Measurements from ENCODE around the gene FOXL3. TPM values are rescaled to one million over a fixed set of nuclear protein-coding genes. Genes with fewer than 3 reads are reported as not detected.
A peak's percentile ranks its signal among the peaks of the same experiment; 100 is the strongest.
"Not testable (repeated sequence)": the region's sequence is repeated elsewhere in the genome, so short reads cannot be mapped to it uniquely, and the experiment has no call there.

FOXL3 gene
- polyA plus RNA-seq (ENCODE audit: low read depth in 6 of 6): not detected

DNA sequence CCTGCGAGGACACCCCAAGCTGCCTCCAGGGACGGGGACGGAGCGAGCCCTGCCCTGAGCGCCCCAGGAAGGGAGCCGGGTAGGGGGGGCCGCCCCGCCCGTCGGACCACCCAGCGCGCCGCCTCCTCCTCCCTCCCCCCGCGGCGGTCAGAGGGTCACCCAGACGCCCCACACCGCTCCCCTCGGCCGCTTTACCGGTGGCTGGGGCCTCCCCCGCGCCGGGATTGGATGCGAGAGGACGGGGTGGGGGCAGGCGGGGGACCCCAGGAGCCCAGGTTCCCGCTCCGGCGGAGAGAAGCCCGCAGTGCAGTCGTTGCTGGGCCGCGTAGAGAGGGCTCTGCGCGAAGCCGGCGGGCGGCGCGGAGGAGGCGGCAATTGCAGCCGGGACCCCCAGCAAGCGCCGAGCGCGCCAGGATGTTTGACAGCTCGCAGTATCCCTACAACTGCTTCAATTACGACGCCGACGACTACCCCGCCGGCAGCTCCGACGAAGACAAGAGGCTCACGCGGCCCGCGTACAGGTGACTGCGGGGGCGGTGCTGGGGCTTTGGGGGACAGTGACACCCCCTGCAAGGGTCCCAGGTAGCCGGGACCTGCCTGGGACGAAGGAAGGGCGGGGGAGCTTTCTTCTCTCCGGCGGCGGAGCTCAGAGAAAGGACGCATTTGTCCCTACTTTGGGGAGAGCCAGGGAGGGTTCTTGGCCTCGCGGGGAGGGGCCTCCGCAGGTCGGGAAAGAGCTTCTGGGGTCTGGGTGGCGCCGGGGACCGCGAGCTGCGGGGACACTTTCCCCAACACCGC is at the start of gene FOXL3:
Gene FOXL3, plus strand, starts transcription at position 415 of the 798 bp plus-strand sequence. Its CDS starts 0 bp downstream, at position 415.
- peaks cover 0 to 3% (median 0%) of the 10 kb centered on the region in 3 donors for H3K4me1 Mint-ChIP-seq
- no peak within 1 kb of the TSS for H3K27ac Mint-ChIP-seq
- no peak within 1 kb of the TSS for H3K4me3 Mint-ChIP-seq
- DNase-seq: no peak
- no peaks in the 10 kb centered on the region for H3K9me3 Mint-ChIP-seq
- peaks cover 19 to 61% (median 52%) of the 10 kb centered on the region in 3 donors for H3K27me3 Mint-ChIP-seq
- ATAC-seq (ENCODE audit: low read depth in 2 of 2): no peak
- H3K36me3 Mint-ChIP-seq: no peaks in the 10 kb centered on the region

DNA sequence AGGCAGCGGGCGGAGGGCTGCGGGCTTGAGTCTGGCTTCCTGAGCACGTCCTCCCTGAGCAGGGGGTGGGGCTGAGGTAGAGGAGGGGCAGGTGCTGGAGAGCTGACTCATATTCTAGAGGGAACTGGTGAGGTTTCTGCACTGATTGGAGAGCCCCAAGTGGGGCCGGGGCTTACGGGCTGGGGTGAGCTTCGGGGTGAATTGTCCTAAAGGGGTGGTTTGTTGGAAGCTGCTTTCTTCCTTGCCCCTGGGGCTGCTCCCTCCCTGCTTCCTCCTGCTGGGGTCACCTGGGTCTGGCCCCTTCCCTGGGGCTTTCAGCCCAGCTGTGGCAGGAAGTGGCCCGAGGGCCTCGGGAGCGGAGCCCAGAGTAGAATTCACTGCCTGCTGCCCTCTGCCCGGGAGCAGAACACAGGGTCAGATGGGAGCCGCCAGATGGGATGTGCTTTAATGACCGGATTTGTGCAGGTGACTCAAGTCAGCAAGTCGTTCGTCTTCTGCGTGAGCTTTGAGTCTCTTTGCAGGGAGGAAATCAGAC is 49.0 kb upstream of the FOXL3 start:
- H3K27me3 Mint-ChIP-seq: no peaks in the 10 kb centered on the region
- no peak for ATAC-seq (ENCODE audit: low read depth in 2 of 2)
- H3K27ac Mint-ChIP-seq: no peak overlapping the region
- H3K4me3 Mint-ChIP-seq: no peak overlapping the region
- H3K36me3 Mint-ChIP-seq: no peaks in the 10 kb centered on the region
- no peak for DNase-seq
- no peaks in the 10 kb centered on the region for H3K4me1 Mint-ChIP-seq
- no peaks in the 10 kb centered on the region for H3K9me3 Mint-ChIP-seq

DNA sequence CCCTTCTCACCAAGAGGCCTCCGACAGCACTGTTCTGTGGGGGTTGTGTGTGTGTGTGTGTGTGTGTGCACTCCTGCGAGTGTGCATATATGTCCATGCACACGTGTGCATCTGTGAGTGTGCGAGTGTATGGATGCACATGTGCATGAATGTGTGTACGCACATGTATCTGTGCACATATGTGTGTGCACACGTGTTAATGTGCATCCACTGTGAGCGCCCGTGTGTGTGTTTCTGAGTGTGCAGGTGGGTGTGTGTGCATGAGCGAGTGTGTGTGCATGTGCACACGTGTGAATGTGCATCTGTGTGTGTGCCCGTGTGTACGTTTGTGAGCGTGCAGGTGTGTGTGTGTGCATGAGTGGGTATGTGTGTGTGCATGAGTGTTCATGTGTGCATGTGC is 48.5 kb upstream of the FOXL3 start:
- no peaks in the 10 kb centered on the region for H3K4me1 Mint-ChIP-seq
- ATAC-seq (ENCODE audit: low read depth in 2 of 2): no peak

DNA sequence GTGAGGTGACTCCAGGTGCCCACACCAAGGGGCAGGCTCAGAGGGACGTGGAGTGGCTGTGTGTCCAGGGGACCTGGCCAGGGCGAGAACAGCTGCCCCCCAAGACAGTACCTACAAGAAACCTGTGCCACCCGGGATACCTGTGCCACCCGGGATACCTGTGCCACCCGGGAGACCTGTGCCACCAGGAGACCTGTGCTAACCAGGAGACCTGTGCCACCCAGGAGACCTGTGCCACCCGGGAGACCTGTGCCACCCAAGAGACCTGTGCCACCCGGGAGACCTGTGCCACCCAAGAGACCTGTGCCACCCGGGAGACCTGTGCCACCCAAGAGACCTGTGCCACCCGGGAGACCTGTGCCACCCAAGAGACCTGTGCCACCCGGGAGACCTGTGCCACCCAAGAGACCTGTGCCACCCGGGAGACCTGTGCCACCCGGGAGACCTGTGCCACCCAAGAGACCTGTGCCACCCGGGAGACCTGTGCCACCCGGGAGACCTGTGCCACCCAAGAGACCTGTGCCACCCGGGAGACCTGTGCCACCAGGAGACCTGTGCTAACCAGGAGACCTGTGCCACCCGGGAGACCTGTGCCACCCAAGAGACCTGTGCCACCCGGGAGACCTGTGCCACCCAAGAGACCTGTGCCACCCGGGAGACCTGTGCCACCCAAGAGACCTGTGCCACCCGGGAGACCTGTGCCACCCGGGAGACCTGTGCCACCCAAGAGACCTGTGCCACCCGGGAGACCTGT is 47.0 kb upstream of the FOXL3 start:
- H3K36me3 Mint-ChIP-seq; H3K27ac Mint-ChIP-seq; H3K27me3 Mint-ChIP-seq; DNase-seq; H3K9me3 Mint-ChIP-seq; H3K4me1 Mint-ChIP-seq; ATAC-seq (ENCODE audit: low read depth in 2 of 2); H3K4me3 Mint-ChIP-seq: not testable (repeated sequence)

More for the DNA sequence above, 48.5 kb upstream of the FOXL3 start:
- Mint-ChIP-seq H3K36me3 (no peaks in the 10 kb centered on the region), H3K9me3 (no peaks in the 10 kb centered on the region), H3K27me3 (peaks cover 0 to 4% (median 2%) of the 10 kb centered on the region in 3 donors), H3K27ac (no peak overlapping the region), H3K4me3 (no peak overlapping the region)
- DNase-seq: no peak

DNA sequence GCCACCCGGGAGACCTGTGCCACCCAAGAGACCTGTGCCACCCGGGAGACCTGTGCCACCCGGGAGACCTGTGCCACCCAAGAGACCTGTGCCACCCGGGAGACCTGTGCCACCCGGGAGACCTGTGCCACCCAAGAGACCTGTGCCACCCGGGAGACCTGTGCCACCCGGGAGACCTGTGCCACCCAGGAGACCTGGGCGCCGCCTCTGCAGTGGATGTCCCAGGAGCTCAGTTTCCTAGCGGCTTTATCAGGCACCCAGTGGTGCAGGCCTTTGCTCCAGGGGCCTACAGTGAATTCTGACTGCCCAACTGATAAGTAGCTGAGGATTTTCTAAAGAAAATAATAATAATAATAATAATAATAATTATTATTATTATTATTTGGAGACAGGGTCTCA is 46.4 kb upstream of the FOXL3 start:
- H3K4me3 Mint-ChIP-seq; H3K27ac Mint-ChIP-seq; H3K9me3 Mint-ChIP-seq; H3K36me3 Mint-ChIP-seq; ATAC-seq (ENCODE audit: low read depth in 2 of 2); DNase-seq; H3K27me3 Mint-ChIP-seq; H3K4me1 Mint-ChIP-seq: not testable (repeated sequence)

DNA sequence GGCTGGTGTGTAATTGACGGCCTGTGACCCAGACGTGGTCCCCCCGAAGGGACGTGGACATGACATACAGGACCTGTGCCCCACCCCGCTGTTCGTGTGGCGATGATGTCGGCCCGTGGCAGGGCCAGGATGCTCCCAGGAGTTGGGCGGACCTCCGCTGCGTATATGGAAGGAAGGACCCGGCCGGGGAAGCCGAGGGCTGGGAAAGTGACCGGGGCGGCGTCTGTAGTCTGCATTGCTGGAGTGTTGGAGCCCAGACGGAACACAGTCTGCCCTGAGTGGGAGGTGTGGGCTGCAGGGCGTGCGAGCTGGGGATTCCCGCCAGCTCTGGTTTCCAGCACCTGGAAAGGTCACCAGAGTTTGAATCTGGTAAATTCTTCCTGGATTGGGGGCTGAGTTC is 45.0 kb upstream of the FOXL3 start:
- DNase-seq (no peak), ATAC-seq (ENCODE audit: low read depth in 2 of 2) (no peak)
- peaks cover 0 to 9% (median 5%) of the 10 kb centered on the region in 3 donors for H3K27me3 Mint-ChIP-seq
- H3K9me3 Mint-ChIP-seq: no peaks in the 10 kb centered on the region
- no peak overlapping the region for H3K4me3 Mint-ChIP-seq
- no peak overlapping the region for H3K27ac Mint-ChIP-seq
- no peaks in the 10 kb centered on the region for H3K36me3 Mint-ChIP-seq
- no peaks in the 10 kb centered on the region for H3K4me1 Mint-ChIP-seq

DNA sequence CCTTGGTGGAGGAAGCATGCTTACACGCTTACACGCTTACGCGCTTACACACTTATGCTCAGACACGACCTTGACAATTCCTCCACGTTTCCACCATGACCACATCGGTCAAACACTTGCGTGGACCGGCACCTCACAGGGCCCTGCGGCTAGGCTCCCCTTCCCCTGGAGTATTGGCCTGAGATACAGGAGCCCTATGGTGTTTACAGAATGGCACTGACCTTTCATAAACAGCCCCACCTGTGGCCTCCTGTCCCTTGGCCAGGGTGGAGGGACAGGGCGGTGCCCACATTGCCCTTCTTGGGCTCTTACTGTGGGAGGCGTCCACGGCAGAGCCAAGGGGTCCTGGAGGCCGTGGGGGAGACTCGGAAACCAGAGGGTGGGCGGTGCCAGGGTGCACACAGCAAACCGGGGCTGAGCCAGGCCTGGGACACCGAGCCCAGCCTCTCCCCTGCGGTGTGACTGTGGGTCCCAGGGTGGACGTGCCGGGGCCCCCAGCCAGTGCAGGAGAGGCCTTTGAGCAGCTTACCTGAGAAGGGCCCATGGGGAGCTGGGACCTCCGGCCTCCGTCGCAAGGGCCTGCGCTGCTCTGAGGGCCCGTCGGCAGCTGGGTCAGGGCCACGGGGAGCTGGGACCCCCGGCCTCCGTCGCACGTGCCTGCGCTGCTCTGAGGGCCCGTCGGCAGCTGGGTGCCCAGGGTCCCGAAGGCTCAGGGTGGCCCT is 44.2 kb upstream of the FOXL3 start:
- no peak for ATAC-seq (ENCODE audit: low read depth in 2 of 2)
- H3K27me3 Mint-ChIP-seq: peaks cover 0 to 9% (median 5%) of the 10 kb centered on the region in 3 donors
- H3K36me3 Mint-ChIP-seq: no peaks in the 10 kb centered on the region
- no peak overlapping the region for H3K27ac Mint-ChIP-seq
- no peak for DNase-seq
- no peaks in the 10 kb centered on the region for H3K9me3 Mint-ChIP-seq
- H3K4me1 Mint-ChIP-seq: no peaks in the 10 kb centered on the region
- H3K4me3 Mint-ChIP-seq: no peak overlapping the region

DNA sequence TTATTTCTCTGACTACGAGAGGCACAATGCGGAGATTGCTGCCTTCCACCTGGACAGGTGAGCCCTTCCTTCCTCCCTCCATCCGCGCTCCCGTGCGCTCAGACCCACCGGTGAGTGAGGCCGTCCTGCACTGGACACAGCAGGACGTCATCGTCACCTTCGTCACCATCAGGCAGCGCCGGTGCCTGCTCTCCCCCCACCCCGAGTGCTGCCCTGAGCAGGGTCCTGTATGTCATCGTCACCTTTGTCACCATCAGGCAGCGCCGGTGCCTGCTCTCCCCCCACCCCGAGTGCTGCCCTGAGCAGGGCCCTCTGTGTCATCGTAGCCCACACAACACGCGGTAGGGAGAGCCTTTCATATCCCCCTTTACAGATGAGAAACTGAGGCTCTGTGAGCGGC is 43.5 kb upstream of the FOXL3 start:
- H3K27ac Mint-ChIP-seq: no peak overlapping the region
- H3K9me3 Mint-ChIP-seq: no peaks in the 10 kb centered on the region
- no peaks in the 10 kb centered on the region for H3K4me1 Mint-ChIP-seq
- ATAC-seq (ENCODE audit: low read depth in 2 of 2): no peak
- peaks cover 0 to 9% (median 5%) of the 10 kb centered on the region in 3 donors for H3K27me3 Mint-ChIP-seq
- H3K4me3 Mint-ChIP-seq: no peak overlapping the region
- no peak for DNase-seq
- no peaks in the 10 kb centered on the region for H3K36me3 Mint-ChIP-seq

DNA sequence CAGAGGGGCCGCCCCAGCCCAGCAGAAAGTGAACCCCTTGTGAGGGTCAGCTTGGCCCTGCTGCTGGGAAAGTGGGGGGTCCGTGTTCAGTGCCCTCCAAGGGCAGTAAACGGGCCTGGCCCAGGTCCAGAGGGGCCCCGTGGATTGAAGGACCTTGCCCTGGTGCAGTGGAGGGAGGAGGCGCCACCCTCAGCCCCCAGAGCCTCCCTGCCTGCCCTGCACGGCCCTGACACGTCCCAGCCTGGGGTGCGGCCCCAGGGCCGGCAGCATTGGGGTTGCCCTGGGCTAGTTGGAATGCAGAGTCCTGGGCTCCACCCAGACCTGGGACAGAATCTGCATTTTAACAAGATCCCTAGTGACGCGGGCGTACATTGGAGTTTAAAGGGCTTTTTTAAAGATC is 42.8 kb upstream of the FOXL3 start:
- Mint-ChIP-seq H3K9me3 (no peaks in the 10 kb centered on the region), H3K4me1 (no peaks in the 10 kb centered on the region), H3K36me3 (no peaks in the 10 kb centered on the region), H3K27me3 (peaks cover 0 to 9% (median 5%) of the 10 kb centered on the region in 3 donors), H3K4me3 (no peak overlapping the region), H3K27ac (no peak overlapping the region)
- ATAC-seq (ENCODE audit: low read depth in 2 of 2) (no peak), DNase-seq (no peak)

DNA sequence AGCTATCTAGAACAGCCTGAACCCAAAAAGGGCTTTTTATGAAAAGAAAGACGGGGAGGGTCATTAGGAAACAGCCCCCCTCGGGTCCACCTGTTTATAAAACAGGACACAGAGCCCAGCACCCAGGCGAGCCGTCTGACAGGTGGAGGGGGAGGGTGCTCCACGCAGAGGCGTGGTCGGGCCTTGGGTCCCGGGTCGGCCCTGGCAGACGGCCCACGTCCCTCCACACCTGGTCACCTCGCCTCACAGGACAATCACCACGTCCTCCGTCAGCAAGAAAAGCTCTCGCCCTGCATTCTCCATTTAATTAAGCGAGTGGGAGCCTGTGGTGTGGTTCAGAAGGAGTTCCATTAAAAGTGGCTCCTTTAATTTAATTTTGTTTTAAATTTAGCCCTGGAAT is 42.3 kb upstream of the FOXL3 start:
- DNase-seq (no peak), ATAC-seq (ENCODE audit: low read depth in 2 of 2) (no peak)
- peaks cover 0 to 9% (median 5%) of the 10 kb centered on the region in 3 donors for H3K27me3 Mint-ChIP-seq
- no peaks in the 10 kb centered on the region for H3K36me3 Mint-ChIP-seq
- H3K4me1 Mint-ChIP-seq: no peaks in the 10 kb centered on the region
- no peaks in the 10 kb centered on the region for H3K9me3 Mint-ChIP-seq
- no peak overlapping the region for H3K4me3 Mint-ChIP-seq
- H3K27ac Mint-ChIP-seq: no peak overlapping the region

DNA sequence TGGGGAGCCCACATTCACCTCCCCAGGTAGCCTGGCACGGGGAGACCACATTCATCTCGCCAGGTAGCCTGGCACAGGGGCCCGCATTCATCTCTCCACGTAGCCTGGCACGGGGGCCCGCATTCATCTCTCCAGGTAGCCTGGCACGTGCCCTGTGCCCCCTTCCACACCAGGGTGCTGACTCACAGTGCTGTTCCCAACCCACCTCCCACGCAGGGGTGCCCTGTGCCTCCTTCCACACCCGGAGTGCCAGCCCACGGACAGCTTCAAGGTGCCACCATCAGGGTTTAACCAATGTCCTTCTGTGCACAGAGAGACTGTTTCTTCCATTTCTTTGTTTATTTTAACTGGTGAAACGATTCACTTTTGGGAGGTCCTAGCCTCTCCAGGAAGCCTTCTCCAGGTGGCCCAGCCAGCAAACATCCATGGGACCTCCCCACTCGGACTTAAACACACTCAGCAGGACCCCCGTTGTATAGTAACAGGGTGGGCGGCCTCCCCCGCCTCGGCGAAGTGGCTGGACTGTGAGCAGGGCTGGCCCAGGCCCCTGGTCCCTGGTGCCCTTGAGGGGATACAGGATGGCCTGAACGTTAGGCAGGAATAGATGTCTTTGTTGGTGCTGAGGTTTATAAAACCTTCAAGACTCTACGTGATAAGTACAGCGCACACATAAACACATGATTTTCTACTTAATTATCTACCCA is 41.1 kb upstream of the FOXL3 start:
- H3K27ac Mint-ChIP-seq: peak overlapping the region in 1 of 6 donors; percentile 13

DNA sequence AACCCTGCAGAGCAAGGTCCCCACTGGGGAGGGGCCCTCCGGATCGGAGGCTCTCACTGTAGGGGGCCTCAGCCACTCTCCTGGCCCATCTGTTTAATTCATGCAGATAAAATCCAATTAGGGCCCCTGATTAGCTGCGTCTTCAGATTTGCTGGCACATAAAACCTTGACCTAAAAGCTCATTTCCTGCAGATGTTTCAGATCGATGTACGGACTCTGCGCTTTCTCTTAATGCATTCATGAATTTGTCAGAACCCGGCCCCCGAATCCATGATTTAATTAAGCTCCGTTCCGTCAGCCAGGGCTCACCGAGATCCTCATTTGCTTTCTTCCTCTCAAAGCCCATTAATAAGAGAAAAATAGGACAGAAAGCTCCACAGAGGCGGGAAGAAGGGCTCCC is 40.0 kb upstream of the FOXL3 start:
- Mint-ChIP-seq H3K9me3 (no peaks in the 10 kb centered on the region), H3K27me3 (peaks cover 0 to 9% (median 5%) of the 10 kb centered on the region in 3 donors)
- ATAC-seq (ENCODE audit: low read depth in 2 of 2): no peak

More for the DNA sequence above, 41.1 kb upstream of the FOXL3 start:
- H3K4me3 Mint-ChIP-seq: no peak overlapping the region
- no peaks in the 10 kb centered on the region for H3K4me1 Mint-ChIP-seq
- ATAC-seq (ENCODE audit: low read depth in 2 of 2) (no peak), DNase-seq (no peak)
- H3K9me3 Mint-ChIP-seq: no peaks in the 10 kb centered on the region
- H3K36me3 Mint-ChIP-seq: no peaks in the 10 kb centered on the region
- peaks cover 0 to 9% (median 5%) of the 10 kb centered on the region in 3 donors for H3K27me3 Mint-ChIP-seq

DNA sequence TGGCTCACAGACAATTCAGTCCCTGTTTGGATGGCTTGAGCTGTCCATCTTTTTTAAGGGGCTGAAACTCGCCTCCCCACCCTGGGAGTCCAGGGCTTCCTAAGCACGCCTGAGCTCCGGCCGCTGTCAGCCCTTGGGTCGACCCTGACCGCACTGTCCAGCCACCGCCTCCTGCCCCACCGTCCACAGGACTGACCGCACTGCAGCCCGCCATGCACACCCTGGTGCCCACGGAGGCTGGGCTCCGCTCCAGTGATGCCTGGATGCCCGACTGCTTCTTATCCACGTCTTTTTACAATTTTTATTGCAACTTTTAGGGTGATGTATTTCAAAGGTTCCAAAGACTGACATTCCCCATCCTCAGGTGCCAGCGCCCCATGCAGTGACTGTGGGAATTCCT is 39.4 kb upstream of the FOXL3 start:
- DNase-seq (no peak), ATAC-seq (ENCODE audit: low read depth in 2 of 2) (no peak)
- H3K9me3 Mint-ChIP-seq: no peaks in the 10 kb centered on the region
- no peaks in the 10 kb centered on the region for H3K36me3 Mint-ChIP-seq
- H3K4me3 Mint-ChIP-seq: no peak overlapping the region
- no peaks in the 10 kb centered on the region for H3K4me1 Mint-ChIP-seq
- H3K27me3 Mint-ChIP-seq: peaks cover 0 to 9% (median 5%) of the 10 kb centered on the region in 3 donors
- no peak overlapping the region for H3K27ac Mint-ChIP-seq

More for the DNA sequence above, 40.0 kb upstream of the FOXL3 start:
- no peak for DNase-seq
- Mint-ChIP-seq H3K4me3 (no peak overlapping the region), H3K27ac (no peak overlapping the region), H3K4me1 (no peaks in the 10 kb centered on the region), H3K36me3 (no peaks in the 10 kb centered on the region)

All from naive B cell (primary cell).